Measurements from ENCODE around the gene FGGY.
"Not testable (repeated sequence)": the region's sequence is repeated elsewhere in the genome, so short reads cannot be mapped to it uniquely, and the experiment has no call there.

DNA sequence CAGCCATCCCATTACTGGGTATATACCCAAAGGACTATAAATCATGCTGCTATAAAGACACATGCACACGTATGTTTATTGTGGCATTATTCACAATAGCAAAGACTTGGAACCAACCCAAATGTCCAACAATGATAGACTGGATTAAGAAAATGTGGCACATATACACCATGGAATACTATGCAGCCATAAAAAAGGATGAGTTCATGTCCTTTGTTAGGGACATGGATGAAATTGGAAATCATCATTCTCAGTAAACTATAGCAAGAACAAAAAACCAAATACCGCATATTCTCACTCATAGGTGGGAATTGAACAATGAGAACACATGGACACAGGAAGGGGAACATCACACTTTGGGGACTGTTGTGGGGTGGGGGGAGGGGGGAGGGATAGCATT lies 241.6 kb downstream of the FGGY start:
- TF ChIP-seq POLR2A (IDR thresholded peaks at IDR 0.05; ENCODE audit: low read length); GATA1 (IDR thresholded peaks at IDR 0.05; ENCODE audit: low read depth, low read length): not testable (repeated sequence)
